Measurements from ENCODE around the gene BRMS1. TPM values are rescaled to one million over a fixed set of nuclear protein-coding genes. Genes with fewer than 3 reads are reported as not detected.

BRMS1 gene
- polyA plus RNA-seq, 1 experiment: 35.2 TPM

DNA sequence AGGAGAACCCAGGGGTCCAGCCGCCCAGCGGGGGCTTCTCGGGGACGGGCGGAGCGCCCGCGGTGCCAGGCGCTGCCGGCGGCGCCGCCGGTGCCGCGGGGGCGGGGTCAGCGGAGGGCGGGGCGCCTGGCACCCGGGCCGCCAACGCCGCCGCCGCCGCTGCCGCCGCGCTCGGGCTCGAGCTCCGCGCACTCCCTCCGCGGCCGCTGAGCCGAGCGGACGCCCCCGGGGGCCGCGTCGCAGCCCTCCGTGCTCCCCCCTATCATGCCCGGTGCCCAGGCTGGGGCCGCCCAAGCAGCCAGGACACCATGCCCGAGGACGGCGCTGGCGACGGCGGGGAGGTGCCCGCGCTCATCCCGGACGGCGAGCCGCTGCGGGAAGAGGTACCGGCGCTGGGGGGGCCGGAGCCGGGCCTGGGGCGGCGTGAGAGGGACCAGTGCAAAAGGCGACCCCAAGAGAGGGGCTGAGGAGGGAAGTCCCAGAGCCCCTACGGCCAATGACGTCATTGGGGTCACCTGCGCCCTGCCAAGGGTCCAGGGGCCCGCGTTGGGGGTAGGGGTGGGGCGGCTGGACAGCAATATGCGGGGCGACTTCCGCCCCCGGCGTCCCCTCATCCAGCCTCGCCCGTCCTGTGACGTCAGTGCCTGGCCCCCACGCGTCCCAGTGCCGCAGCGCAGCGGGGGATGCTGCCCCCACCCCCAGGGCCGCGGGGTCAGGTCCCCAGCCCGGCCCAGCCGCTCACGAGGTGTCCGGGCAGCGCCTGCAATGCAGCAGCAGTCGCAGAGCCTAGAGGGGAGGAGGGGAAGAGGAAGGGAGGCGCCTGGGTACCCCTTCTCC is 53.0 kb downstream of the BRMS1 start, which contains the start of gene TMEM151A:
TSS of gene TMEM151A (plus strand) at position 189 of the 837 bp plus-strand sequence. CDS start at position 309, 120 bp downstream.
- Histone ChIP-seq H3K27me3 (ENCODE audit: control insufficient read depth, insufficient read depth, low read length) (peaks cover 19% of the 10 kb centered on the region), H3K27ac (ENCODE audit: low read depth, low read length) (no peak within 1 kb of the TSS), H3K9me3 (ENCODE audit: control insufficient read depth, insufficient read depth, low read length) (no peaks in the 10 kb centered on the region; the same call in 1 of the 2 replicates), H3K4me3 (ENCODE audit: low read depth, low read length) (no peak within 1 kb of the TSS)
- POLR2A ChIA-PET: interaction anchor here (0.9 kb wide), 1 partner anchor 10 kb away, joined by 3 read pairs; no protein-coding TSS in a partner anchor
- no peak for DNase-seq (ENCODE audit: low read depth, low spot score)
- no peak for TF ChIP-seq CTCF (IDR thresholded peaks at IDR 0.05; ENCODE audit: low read depth, low read length)
- CTCF ChIA-PET: interaction anchor here (1.4 kb wide), 1 partner anchor 10 kb away, joined by 6 read pairs; no protein-coding TSS in a partner anchor

GRCh38 chr11:66291303-66291705 is 53.6 kb downstream of the BRMS1 start:
- no peak overlapping the region for H3K4me3 ChIP-seq (ENCODE audit: low read depth, low read length)
- POLR2A ChIA-PET: interaction anchor here (0.9 kb wide), 1 partner anchor 9 kb away, joined by 3 read pairs; no protein-coding TSS in a partner anchor

GRCh38 chr11:66290330-66290621 is 54.6 kb downstream of the BRMS1 start:
- no peak overlapping the region for H3K27ac ChIP-seq (ENCODE audit: low read depth, low read length)
- H3K4me3 ChIP-seq (ENCODE audit: low read depth, low read length): peak overlapping the region; percentile 75; the same call in 1 of the 2 replicates
- H3K9me3 ChIP-seq (ENCODE audit: control insufficient read depth, insufficient read depth, low read length): no peaks in the 10 kb centered on the region; the same call in 1 of the 2 replicates
- no peak for TF ChIP-seq CTCF (IDR thresholded peaks at IDR 0.05; ENCODE audit: low read depth, low read length)
- CTCF ChIA-PET: interaction anchor here (1.3 kb wide), 1 partner anchor 99 kb away, joined by 5 read pairs; no protein-coding TSS in a partner anchor
- peaks cover 19% of the 10 kb centered on the region for H3K27me3 ChIP-seq (ENCODE audit: control insufficient read depth, insufficient read depth, low read length)
- POLR2A ChIA-PET: interaction anchor here (2.6 kb wide), 1 partner anchor 27 kb away, joined by 25 read pairs; the partner anchor contains the start of gene CD248
- no peak for DNase-seq (ENCODE audit: low read depth, low spot score)

More at GRCh38 chr11:66291303-66291705, 53.6 kb downstream of the BRMS1 start:
- H3K27ac ChIP-seq (ENCODE audit: low read depth, low read length): no peak overlapping the region
- no peak for DNase-seq (ENCODE audit: low read depth, low spot score)
- H3K27me3 ChIP-seq (ENCODE audit: control insufficient read depth, insufficient read depth, low read length): peaks cover 19% of the 10 kb centered on the region
- CTCF ChIA-PET: interaction anchor here (1.3 to 1.4 kb wide), 2 partner anchors 9 to 98 kb away, joined by 5 to 6 read pairs; no protein-coding TSS in a partner anchor
- H3K9me3 ChIP-seq (ENCODE audit: control insufficient read depth, insufficient read depth, low read length): no peaks in the 10 kb centered on the region; the same call in 1 of the 2 replicates
- no peak for TF ChIP-seq CTCF (IDR thresholded peaks at IDR 0.05; ENCODE audit: low read depth, low read length)

GRCh38 chr11:66289548-66290329 is 55.2 kb downstream of the BRMS1 start:
- DNase-seq (ENCODE audit: low read depth, low spot score): peak; percentile 72
- TF ChIP-seq CTCF (IDR thresholded peaks at IDR 0.05; ENCODE audit: low read depth, low read length): no peak
- peak overlapping the region; percentile 100 for H3K27ac ChIP-seq (ENCODE audit: low read depth, low read length)

More at GRCh38 chr11:66289548-66290329, 55.2 kb downstream of the BRMS1 start:
- Histone ChIP-seq H3K4me3 (ENCODE audit: low read depth, low read length) (peak overlapping the region; percentile 75), H3K27me3 (ENCODE audit: control insufficient read depth, insufficient read depth, low read length) (peaks cover 19% of the 10 kb centered on the region), H3K9me3 (ENCODE audit: control insufficient read depth, insufficient read depth, low read length) (no peaks in the 10 kb centered on the region; the same call in 1 of the 2 replicates)
- ChIA-PET POLR2A (interaction anchor here (0.6 to 2.6 kb wide), 23 partner anchors 8 to 1318 kb away, joined by 3 to 25 read pairs (median 3); partner anchors contain the start of genes BRMS1, CD248, MAJIN and MRPL11), CTCF (interaction anchor here (0.6 to 2.1 kb wide), 10 partner anchors 22 to 119 kb away, joined by 3 to 8 read pairs (median 4); partner anchors contain the start of gene RIN1)
